CD14-positive monocyte (primary cell): ENCODE results near the gene TPPP2. TPM values are rescaled to one million over a fixed set of nuclear protein-coding genes. Genes with fewer than 3 reads are reported as not detected.

Experiments
- DNase-seq, 3 donors: peaks; one replicate each; pipeline ENCODE4 v3.0.0-alpha.2; 2011 to 2022
- H2AFZ ChIP-seq: 2 replicates; pipeline ENCODE4 v1.6.0; 2012; ENCODE audit warnings: mild to moderate bottlenecking, low read depth, low read length, inconsistent platforms; ENCODE audit not compliant: insufficient read depth, poor library complexity, severe bottlenecking
- H3K27ac ChIP-seq, 2 donors: 1 replicate in 1 of 2; 2 replicates in 1 of 2; pipeline ENCODE4 v1.5.1; 2012 to 2013; ENCODE audit warnings: low read length in 2 of 2, control low read depth in 1 of 2, inconsistent platforms in 1 of 2, low read depth in 1 of 2, mild to moderate bottlenecking in 1 of 2
- H3K27me3 ChIP-seq, 2 donors: one replicate each; pipeline versions ENCODE4 v1.6.0 to v1.6.1; 2011 to 2013; ENCODE audit warnings: low read length in 2 of 2; ENCODE audit not compliant: control insufficient read depth in 2 of 2, insufficient read depth in 2 of 2
- H3K36me3 ChIP-seq, 2 donors: replicated peaks in 1 of 2; 1 replicate in 1 of 2; 2 replicates in 1 of 2; pipeline versions ENCODE4 v1.5.1 to v1.6.1; 2012 to 2013; ENCODE audit warnings: low read length in 2 of 2, control low read depth in 1 of 2, inconsistent platforms in 1 of 2, mild to moderate bottlenecking in 1 of 2; ENCODE audit not compliant: insufficient read depth in 2 of 2, control insufficient read depth in 1 of 2
- H3K4me1 ChIP-seq, 2 donors: 1 replicate in 1 of 2; 2 replicates in 1 of 2; pipeline versions ENCODE4 v1.5.1 to v1.6.1; 2012 to 2013; ENCODE audit warnings: low read length in 2 of 2, control low read depth in 1 of 2, inconsistent platforms in 1 of 2, mild to moderate bottlenecking in 1 of 2, moderate library complexity in 1 of 2; ENCODE audit not compliant: insufficient read depth in 2 of 2, control insufficient read depth in 1 of 2
- H3K4me2 ChIP-seq: replicated peaks from 2 replicates; pipeline ENCODE3; 2012; ENCODE audit warnings: low read length, moderate library complexity, mild to moderate bottlenecking; ENCODE audit not compliant: poor library complexity, severe bottlenecking; ENCODE audit errors: extremely low read depth
- H3K4me3 ChIP-seq, 3 experiments: fragments of 200-600 bp in 1 of 3; sonication (generic) in 1 of 3; replicated peaks in 1 of 3; 1 replicate in 2 of 3; 2 replicates in 1 of 3; pipeline ENCODE4 v1.5.1; 2011 to 2013; ENCODE audit warnings: low read length in 3 of 3, mild to moderate bottlenecking in 3 of 3, control low read depth in 2 of 3, low read depth in 2 of 3, inconsistent platforms in 1 of 3, moderate library complexity in 1 of 3
- H3K79me2 ChIP-seq: 2 replicates; pipeline ENCODE4 v1.6.0; 2012; ENCODE audit warnings: mild to moderate bottlenecking, control low read depth, inconsistent platforms, low read length, moderate library complexity; ENCODE audit not compliant: insufficient read depth
- H3K9ac ChIP-seq: 2 replicates; pipeline ENCODE4 v1.6.0; 2017; ENCODE audit warnings: low read length, mild to moderate bottlenecking; ENCODE audit not compliant: insufficient read depth, poor library complexity, severe bottlenecking
- H3K9me3 ChIP-seq, 2 donors: replicated peaks in 1 of 2; 1 replicate in 1 of 2; 2 replicates in 1 of 2; pipeline versions ENCODE4 v1.5.1 to v1.6.1; 2012 to 2013; ENCODE audit warnings: low read length in 2 of 2, control low read depth in 1 of 2; ENCODE audit not compliant: control insufficient read depth in 1 of 2, insufficient read depth in 1 of 2
- H4K20me1 ChIP-seq: 2 replicates; pipeline ENCODE4 v1.6.0; 2012; ENCODE audit warnings: mild to moderate bottlenecking, low read length, control low read depth, moderate library complexity; ENCODE audit not compliant: insufficient read depth
- H3K27ac Mint-ChIP-seq, 7 donors: one replicate each; pipeline ENCODE4 v1.8.0; 2020; ENCODE audit warnings: mild to moderate bottlenecking in 7 of 7, mixed read lengths in 7 of 7, moderate library complexity in 6 of 7, inconsistent platforms in 2 of 7
- H3K27me3 Mint-ChIP-seq, 3 donors: one replicate each; pipeline ENCODE4 v1.8.0; 2021 to 2022; ENCODE audit warnings: low read depth in 3 of 3, mild to moderate bottlenecking in 3 of 3, mixed read lengths in 3 of 3, moderate library complexity in 3 of 3, inconsistent platforms in 1 of 3
- H3K36me3 Mint-ChIP-seq, 2 donors: one replicate each; pipeline ENCODE4 v1.8.0; 2020; ENCODE audit warnings: mixed read lengths in 2 of 2, inconsistent platforms in 1 of 2, mild to moderate bottlenecking in 1 of 2
- H3K4me1 Mint-ChIP-seq: one replicate; pipeline ENCODE4 v1.8.0; 2020; ENCODE audit warnings: mild to moderate bottlenecking, mixed read lengths
- H3K4me3 Mint-ChIP-seq, 2 donors: one replicate each; pipeline ENCODE4 v1.8.0; 2020; ENCODE audit warnings: mild to moderate bottlenecking in 2 of 2, mixed read lengths in 2 of 2, moderate library complexity in 1 of 2
- H3K9me3 Mint-ChIP-seq, 7 donors: one replicate each; pipeline ENCODE4 v1.8.0; 2020 to 2022; ENCODE audit warnings: mixed read lengths in 7 of 7, mild to moderate bottlenecking in 6 of 7, moderate library complexity in 6 of 7, inconsistent platforms in 2 of 7
- CTCF ChIP-seq: fragments of 200-600 bp; IDR thresholded peaks from one replicate; pipeline ENCODE4 v1.8.0; 2022; ENCODE audit warnings: antibody characterized with exemption, mild to moderate bottlenecking
- WGBS: methylation state at CpG from one replicate; pipeline ENCODE4 v1.1.5; 2013; ENCODE audit warnings: missing lambda C conversion rate; ENCODE audit not compliant: insufficient coverage; 5-methylcytosine and 5-hydroxymethylcytosine counted together
- intact Hi-C, 2 donors: fragments of 100-400 bp; cut with micrococcal nuclease; formaldehyde crosslinking; loops; one replicate each; pipeline versions ENCODE4 v1.15.0 to v1.15.1; 2023
- polyA plus RNA-seq, 3 donors: library from polyadenylated mRNA; depleted of rRNA in 1 of 3; unstranded in 2 of 3; stranded (reverse) in 1 of 3; fragments of 300-500 nt in 2 of 3; fragments of >200 nt in 1 of 3; fragmentation: Illumina TruSeq in 2 of 3; gene quantifications; 1 replicate in 2 of 3; 2 replicates in 1 of 3; pipeline ENCODE4 v1.2.3, GENCODE V29; 2012 to 2021

TPPP2 gene
- polyA plus RNA-seq, 3 donors = not detected

- Mint-ChIP-seq H3K4me3 (no peak within 1 kb of the TSS), H3K4me1 (peaks cover 9% of the 10 kb centered on the region), H3K27me3 (peaks cover 6 to 12% (median 11%) of the 10 kb centered on the region in 3 donors), H3K27ac (peak within 1 kb of the TSS in 2 of 7 donors; percentile 9 to 21), H3K9me3 (no peaks in the 10 kb centered on the region), H3K36me3 (no peaks in the 10 kb centered on the region)
- Histone ChIP-seq H3K4me3 (no peak within 1 kb of the TSS), H3K27me3 (peaks cover 2 to 31% of the 10 kb centered on the region in 2 donors), H3K9ac (no peak within 1 kb of the TSS), H3K4me2 (no peak within 1 kb of the TSS), H3K27ac (no peak within 1 kb of the TSS), H2AFZ (no peak within 1 kb of the TSS), H3K9me3 (no peaks in the 10 kb centered on the region), H3K4me1 (no peaks in the 10 kb centered on the region), H3K36me3 (no peaks in the 10 kb centered on the region), H4K20me1 (no peaks in the 10 kb centered on the region), H3K79me2 (no peaks in the 10 kb centered on the region)
- 33% methylated on average over 6 of the region's 11 CpGs for whole genome bisulfite sequencing
- peak; percentile 29 to 75 (median 47) for DNase-seq
- intact Hi-C loops = no loop called here
- no peak for TF ChIP-seq CTCF
Observed at GRCh38 chr14:21041676-21042433, 11.8 kb downstream of the TPPP2 start, which contains the start of gene RNASE7. TSS of gene RNASE7 (plus strand) at chr14:21042362. CDS start at chr14:21042993, 631 bp downstream.

GRCh38 chr14:21042918-21043317, 12.9 kb downstream of the TPPP2 start:
- peaks cover 2 to 38% of the 10 kb centered on the region in 2 donors for H3K27me3 ChIP-seq
- Mint-ChIP-seq H3K36me3 (no peaks in the 10 kb centered on the region), H3K4me3 (no peak overlapping the region), H3K27ac (no peak overlapping the region), H3K27me3 (peaks cover 6 to 14% (median 13%) of the 10 kb centered on the region in 3 donors), H3K4me1 (peaks cover 7% of the 10 kb centered on the region), H3K9me3 (no peaks in the 10 kb centered on the region)
- H3K9me3 ChIP-seq = no peaks in the 10 kb centered on the region
- intact Hi-C loops = no loop called here
- H3K27ac ChIP-seq = no peak overlapping the region
- no peak overlapping the region for H3K9ac ChIP-seq
- no peak for TF ChIP-seq CTCF
- H3K36me3 ChIP-seq = no peaks in the 10 kb centered on the region
- H3K4me2 ChIP-seq = no peak overlapping the region
- H3K4me3 ChIP-seq = no peak overlapping the region
- no peaks in the 10 kb centered on the region for H3K4me1 ChIP-seq
- 35% methylated on average over 7 of the region's 8 CpGs for WGBS
- H2AFZ ChIP-seq = no peak overlapping the region
- no peaks in the 10 kb centered on the region for H3K79me2 ChIP-seq
- DNase-seq = no peak
- H4K20me1 ChIP-seq = no peaks in the 10 kb centered on the region
